NCI-H2029 (cell line): ENCODE results near the gene LMCD1.

ENCODE experiments used
- DNase-seq: peaks from one replicate; lab custom pipeline; 2025; lab: John Stamatoyannopoulos, UW

Gene LMCD1, protein sequence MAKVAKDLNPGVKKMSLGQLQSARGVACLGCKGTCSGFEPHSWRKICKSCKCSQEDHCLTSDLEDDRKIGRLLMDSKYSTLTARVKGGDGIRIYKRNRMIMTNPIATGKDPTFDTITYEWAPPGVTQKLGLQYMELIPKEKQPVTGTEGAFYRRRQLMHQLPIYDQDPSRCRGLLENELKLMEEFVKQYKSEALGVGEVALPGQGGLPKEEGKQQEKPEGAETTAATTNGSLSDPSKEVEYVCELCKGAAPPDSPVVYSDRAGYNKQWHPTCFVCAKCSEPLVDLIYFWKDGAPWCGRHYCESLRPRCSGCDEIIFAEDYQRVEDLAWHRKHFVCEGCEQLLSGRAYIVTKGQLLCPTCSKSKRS

DNA sequence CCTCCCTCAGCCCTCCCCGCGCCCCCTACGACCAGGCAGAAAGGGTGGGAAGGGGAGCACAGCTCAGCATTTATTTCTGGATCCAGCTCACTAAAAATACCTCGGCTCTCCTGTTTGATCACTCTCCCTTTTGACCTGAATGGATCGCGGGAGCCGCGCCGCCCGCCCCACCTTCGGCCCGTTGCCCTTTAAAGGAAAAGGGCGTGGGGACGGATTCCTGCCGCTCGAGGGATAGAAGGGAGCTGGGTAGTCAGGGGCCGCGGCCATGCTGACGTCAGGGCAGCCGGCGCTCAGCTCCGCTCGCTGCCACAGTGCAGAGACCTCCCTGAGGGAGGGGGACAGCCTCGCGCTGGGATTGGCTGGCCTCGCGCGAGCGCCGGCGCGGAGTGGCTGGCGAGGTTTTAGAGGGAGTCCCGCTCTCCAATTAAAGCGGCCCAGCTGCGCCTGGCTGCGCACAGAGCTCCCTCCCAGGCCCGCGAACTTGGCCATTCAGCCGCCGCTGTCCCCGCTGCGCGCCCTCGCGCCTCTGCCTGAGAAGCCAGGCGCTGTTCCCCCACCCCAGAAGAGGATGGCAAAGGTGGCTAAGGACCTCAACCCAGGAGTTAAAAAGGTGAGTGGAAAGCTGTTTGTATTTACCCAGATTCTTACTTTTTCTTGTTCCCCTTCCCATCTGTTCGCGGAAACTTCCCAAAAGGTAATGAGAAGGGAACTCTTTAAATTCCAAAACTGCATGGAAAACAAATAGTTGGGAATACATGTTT lies at the start of gene LMCD1:
TSS of gene LMCD1 (plus strand) at position 453 of the 761 bp plus-strand sequence. CDS start at position 569, 116 bp downstream.
- peak; percentile 97 for DNase-seq

DNA sequence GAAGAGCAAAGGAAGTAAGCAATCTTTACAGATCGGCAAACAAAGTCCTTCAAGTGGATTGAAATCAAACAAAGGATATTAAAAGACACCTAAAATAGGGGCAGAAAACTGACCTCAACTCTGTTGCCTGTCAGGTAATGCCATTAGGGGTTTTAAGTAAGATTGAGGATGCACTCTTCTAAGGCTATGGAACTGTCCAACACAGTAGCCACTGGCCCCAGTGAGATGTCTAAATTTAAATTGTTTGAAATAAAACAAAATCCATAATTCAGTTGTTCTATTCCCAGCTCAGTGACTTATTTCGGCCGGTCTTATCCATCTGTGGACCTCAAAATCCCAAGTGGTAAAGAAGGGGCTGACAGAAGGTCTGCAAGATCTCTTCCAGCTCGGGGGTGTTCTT lies 49.5 kb upstream of the LMCD1 start:
- DNase-seq: no peak

DNA sequence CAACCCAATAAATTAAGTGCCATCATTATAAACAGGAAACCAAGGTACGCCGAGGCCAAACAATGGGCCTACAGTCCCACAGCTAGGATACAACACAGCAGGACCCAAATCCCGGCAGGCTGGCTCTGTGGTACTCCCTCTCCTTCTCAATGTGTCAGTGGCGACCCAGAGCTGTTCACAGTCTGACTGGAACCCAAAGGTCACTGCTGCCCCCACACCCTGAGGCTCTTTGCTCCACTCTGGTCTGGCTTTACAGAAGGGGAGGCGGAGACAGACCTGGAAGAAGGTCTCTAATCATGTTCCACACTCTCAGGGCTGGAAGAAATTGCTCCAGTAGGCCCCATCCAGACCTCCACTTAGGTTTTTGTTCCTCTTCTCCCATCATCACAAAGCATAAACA lies 48.5 kb upstream of the LMCD1 start:
- DNase-seq: no peak

DNA sequence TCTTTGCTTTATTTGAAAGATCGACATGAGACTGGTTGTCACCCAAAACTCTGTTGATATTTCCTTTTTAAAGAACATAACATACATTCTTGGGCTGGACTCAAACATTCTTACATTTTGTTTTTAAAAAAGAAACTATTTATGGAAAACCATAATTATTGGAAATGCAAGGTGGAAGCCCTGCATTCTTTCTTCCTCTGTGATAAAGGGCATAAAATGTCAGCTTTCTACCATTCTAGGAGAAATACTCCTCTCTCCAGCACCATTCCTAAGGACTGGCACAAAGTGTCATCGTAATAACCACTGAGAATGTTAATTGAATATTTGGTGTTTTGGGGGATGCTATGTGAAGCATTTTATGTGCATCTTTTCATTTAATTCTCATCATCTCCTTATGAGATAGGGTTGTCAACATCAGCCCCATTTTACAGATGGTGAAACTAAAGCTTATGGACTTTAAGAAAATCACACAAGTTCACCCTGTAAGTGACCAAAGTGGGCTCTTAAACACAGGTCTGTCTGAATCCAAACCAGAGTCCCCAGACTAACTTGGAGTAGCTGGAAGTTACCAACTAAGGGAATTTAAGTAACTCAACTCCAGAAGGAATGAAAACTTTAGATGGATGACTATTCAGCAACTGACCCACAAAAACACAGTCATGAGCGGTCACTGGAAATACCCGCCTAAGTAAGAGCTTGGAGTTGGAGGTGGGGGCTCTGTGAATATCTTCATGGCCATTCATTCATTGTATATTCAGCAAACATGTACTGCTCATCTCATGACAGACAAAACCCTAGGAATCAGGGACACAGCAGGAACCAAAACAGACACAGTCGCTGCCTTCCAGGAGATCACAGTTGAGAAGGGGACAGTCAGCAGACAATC lies 45.9 kb upstream of the LMCD1 start:
- no peak for DNase-seq

DNA sequence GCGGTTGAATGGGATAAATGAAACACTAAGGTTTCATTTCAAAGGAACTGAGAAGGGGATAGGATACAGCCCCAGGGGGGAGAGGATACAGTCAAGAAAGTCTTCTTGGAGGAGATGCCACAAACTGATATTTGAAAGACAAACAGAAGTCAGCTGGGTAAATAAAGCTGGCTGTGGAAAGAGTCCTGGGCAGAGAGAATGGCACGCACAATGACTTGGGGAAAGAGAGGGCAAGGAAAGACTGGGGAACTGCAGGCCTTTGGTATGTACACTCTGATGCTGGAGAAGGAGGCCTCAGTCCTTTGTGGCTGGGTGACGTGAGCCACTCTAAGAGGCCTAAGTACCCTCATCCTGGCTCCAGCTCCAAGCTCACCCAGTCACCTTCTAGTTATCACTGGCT lies 45.2 kb upstream of the LMCD1 start:
- DNase-seq: peak; percentile 29

DNA sequence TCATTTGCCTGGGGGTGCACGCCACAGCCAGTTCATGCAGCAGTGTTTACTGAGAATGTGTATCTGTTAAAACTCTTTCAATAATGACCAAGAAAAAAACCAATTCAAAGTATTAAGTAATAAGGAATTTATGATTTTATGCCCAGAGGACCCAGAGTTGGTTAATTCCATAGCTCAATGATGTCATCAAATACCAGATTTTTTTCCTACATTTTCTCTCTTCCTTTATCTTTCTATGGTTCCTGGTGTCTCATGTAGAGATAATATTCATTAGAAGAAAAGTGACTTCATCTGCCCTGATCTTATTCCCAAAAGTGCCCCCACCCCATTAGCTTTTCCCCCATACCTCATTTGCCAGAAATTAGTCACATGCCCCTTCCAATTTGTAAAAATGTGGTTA lies 44.6 kb upstream of the LMCD1 start:
- no peak for DNase-seq

DNA sequence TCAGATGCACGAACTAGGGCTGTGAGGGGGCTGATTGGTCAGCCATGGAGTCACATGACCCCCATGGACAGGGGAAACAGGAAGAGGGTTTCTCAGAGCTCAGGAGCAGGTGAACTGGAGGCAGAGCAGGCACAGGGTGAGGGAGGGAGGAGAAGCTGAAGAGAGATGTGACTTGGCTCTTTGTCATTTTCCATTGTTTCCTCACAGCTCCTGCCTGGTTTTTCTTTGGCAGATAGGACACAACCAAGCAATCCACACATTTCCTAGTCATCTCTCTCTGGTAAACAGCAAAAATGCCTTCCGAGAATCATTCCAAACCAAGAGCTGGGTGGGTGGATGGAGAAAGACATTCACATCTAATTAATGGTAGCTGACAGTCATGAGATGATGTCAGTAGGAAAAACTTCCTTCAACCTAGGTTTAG lies 43.4 kb upstream of the LMCD1 start:
- no peak for DNase-seq

DNA sequence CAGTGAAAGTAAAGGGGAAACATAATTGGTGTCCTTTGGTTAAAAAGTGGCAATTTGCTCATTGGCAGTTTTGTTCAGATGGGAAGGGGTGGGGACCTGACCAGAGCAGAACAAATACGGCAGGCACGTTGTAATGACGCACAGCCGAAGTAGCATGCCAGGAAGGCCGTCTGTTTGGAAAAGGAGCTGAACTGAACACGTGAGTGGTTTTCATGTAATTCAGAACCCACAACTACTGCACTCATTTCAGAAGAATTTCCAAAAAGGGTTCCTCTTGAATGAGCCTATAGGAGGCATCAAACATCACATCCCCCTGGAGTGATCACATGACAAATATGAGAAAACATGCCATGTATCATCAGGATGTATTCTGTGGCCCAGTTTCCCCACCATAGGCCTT lies 42.9 kb upstream of the LMCD1 start:
- peak; percentile 16 for DNase-seq

DNA sequence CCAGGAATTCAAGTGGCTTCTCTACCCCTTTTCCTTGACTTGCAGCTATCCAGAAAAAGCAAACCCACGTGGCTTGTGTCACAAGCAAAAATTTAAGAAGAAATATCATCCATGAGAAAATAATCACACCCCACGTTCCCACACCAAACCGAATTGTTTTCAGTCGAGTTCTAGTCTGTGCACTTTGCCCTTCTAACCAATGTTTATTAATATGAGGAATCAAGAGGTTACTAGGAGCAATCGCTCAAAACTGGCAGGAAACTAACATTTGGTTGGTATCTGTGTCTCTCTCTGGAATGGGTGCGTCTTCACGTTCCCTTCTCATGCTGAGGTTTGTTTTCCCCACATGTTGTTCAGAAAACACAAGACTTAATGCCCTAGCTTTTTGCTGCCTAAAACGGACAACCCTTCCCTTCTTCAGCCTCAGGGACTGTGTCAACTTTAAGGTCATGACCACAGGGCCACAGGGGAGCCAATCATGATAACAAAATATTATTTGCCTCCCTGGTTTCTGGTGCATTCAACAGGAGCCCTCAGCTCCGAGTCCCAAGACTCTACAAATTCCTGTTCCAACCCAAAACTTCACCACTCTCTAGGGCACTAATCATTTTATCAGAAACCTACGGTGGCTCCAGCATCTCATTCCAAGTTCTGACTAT lies 41.4 kb upstream of the LMCD1 start:
- DNase-seq: no peak

DNA sequence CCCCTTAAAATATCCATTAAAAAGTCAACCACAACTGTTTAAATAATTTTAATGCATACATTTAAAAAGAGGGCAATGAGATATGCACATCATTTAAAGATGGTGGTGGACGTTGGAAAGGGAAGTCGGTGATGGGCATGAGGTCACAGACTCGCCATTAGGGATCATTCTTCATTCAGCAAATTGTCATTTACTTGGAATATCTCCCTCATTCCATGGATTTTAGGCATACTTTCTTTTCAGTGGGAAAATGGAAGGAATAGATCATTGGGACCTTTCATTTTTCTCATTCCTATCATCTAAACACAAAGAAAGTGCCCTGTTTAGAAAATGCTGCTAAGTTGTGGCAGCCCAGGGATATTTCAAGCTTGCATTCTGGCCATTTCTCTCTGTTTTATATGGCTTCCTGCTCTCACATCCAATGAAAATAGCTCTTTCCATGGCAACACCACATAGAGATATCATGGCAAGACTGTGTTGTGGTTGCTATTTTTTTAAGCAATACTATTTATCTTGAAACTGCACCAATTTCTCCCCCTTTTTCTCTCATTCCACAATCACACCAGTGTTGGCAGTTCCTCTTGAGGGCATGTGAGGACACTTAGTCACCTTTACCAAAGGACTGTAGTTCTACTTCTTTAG lies 40.7 kb upstream of the LMCD1 start:
- DNase-seq: no peak

DNA sequence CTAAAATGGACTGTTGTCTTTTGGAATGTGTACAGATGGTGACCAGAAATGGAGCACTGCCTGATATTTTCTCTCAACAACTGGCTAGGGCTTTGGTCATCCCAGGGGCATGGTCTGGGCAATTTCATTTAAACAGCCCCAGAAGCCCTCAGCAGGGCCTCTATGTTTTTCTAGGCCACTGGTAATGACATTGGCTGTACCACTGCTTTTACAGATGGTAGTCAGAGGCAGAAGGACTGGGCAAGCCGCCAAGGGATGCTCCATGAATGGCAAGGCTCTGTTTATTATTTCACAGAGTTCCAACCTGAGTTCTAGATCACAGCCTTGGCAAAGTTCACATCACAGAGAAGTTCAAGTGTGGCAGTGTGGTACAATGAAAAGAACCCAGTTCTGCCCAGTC lies 37.0 kb upstream of the LMCD1 start:
- peak; percentile 12 for DNase-seq

DNA sequence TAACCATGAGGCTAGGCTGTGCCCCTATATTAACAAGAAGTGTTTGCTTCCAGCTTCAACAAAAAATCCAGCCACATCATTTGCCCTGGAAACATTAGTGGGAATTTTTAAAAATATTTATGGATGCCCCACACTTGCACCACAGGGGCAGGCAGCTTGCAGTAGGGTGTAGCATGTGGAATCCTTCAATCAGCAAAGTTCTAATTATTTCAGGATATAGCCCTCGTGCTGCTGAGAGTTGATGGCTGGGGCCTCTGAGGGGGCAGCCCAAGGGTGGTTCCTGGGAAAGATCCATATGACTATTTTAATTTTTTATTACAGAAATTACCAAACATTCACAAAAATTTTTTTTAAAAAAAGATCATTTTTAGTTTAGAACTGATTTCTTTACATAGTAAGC lies 35.1 kb upstream of the LMCD1 start:
- no peak for DNase-seq

DNA sequence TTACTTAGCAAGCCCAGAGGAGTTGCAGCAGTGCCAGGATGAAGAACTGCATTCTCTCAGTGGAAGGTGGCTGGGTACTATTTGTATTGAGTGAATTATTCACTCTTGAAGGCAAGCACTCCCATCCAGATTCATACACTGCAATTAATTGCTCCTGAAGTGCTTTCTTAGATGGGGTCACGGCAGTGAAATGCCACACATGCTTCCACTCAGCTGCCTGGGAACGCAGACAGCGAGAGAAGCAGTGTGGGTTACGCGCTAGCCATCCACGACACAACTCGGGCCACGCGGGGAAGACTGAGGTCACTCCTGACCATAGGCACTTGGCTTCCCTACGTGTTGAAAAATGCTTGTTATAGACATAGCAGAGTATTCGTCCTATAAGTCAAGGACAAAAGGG lies 30.8 kb upstream of the LMCD1 start:
- DNase-seq: no peak

DNA sequence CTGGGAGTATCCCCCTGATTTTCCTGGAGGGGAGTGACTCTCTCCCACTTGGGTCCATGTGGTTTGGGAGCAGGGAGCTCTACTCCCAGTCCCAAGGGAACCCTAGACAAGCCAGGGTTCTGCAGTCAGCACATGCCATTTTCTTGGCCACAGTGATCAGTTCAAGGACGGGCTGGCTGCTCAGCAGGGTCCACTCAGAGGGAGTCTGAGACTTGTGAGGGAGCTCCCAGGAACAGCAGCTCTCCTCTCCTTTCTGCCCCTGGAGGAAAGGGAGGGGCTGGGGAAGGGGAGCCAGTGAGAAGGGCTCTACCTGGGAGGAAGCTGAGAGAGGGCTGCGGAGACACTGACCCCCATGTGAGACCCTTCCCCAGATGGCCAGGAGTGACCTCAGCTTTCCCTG lies 29.1 kb upstream of the LMCD1 start:
- no peak for DNase-seq

DNA sequence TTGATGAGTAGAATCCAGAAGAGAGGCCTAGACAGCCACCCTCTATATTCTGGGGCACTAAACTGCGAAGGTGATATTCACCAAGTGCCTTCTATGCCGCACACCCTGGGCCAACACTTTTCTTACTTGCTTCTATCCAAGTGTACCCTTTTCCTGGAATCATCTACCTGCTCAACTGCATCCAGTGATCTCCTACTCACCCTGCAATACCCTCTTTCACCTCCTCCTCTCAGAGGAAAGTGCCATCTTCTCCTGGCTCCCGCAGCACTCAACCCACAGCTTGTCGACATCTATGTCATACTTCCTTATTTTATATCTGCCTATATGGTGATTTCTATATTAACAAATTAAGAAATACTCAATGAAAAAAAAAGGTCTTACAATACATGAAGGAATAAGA lies 28.6 kb upstream of the LMCD1 start:
- no peak for DNase-seq

DNA sequence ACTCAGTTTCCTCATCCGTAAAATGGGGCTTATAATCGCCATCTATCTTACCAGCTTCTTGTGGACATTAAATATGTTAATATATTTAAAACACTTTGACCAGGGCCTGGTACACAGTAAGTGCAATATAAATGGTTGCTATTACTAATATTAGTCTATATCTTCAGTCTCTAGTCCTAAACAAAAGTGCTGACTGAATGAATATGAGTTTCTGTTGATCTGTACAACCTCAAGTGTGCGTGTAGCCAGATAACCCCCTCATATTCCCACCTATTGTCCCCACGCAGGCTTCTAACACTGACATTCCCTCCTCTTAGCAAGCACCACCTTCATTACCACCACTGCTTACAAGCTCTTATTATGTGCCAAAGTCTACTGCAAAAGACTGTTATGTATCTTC lies 27.6 kb upstream of the LMCD1 start:
- no peak for DNase-seq

DNA sequence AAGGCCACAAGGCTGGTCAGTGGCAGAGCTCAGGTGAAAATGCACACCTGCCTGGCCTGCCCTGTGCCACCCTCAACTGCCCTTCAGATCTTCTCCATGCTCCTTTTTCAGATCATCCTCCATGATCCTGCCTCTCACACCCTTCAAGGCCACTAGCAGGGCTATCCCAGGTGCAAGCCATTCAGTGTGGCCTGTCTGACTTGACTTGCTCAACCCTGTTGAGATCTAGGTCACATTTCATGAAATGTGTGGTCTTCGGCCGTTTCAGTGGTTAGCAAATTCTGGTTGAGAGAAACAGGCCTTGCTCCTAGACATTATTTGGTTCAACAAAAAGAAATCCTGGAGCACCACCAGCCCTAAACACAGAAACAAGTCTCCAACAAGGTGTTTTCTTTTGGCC lies 26.6 kb upstream of the LMCD1 start:
- no peak for DNase-seq

DNA sequence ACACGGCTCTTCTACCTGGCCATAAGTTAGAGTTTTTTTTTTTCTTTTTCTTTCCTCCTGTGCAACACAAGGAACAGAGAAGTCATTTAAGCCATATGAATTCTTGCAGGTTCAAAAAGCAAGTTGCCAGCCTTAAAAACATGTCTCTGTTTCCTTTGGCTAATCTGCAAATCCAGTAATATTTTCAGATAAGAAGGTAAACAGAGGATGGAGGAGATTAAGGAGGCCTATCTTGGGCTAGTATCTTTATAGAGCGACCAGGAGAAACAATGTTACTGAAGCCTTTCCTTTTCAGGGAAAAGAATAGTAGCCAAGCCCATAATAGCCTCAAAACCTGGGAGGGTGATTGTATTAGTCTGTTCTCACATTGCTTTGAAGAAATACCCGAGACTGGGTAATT lies 20.9 kb upstream of the LMCD1 start:
- no peak for DNase-seq

DNA sequence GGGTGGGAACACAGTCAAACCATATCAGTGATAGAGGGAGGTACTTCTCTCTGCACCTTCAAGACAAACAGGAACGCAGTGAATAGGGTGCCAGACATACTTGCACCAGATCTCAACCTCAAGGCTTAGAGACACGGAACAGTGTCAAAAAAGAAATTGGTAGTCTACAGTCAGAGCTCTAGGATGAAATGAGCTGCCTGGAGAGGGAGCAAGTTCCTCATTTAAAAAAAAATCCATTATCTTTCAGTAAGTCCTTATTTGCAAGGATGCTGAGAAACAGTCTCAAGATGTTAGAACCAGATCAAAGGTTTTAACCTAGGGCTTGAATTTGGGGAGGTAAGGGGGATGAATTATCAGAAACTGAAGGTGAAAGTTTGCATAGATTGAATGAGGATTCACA lies 20.2 kb upstream of the LMCD1 start:
- no peak for DNase-seq

DNA sequence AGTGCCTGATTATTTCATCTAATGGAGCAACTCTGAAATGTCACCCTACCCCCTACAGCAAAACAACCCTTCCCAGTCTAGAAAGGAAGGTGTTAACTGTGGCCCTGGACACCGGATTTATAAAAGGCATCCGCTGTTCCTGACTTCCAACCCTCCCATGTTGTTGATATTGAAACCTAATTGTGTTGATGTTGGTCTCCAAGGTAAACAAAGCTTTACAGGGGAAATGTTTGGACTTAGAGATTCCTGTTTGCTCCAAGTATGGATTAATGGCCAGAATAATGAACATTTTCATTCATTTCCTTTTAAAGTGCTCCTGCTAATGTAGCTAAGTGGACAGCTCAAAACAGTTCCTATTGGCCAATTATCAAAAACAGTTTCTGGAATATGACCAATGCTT lies 19.4 kb upstream of the LMCD1 start:
- DNase-seq: peak; percentile 23

DNA sequence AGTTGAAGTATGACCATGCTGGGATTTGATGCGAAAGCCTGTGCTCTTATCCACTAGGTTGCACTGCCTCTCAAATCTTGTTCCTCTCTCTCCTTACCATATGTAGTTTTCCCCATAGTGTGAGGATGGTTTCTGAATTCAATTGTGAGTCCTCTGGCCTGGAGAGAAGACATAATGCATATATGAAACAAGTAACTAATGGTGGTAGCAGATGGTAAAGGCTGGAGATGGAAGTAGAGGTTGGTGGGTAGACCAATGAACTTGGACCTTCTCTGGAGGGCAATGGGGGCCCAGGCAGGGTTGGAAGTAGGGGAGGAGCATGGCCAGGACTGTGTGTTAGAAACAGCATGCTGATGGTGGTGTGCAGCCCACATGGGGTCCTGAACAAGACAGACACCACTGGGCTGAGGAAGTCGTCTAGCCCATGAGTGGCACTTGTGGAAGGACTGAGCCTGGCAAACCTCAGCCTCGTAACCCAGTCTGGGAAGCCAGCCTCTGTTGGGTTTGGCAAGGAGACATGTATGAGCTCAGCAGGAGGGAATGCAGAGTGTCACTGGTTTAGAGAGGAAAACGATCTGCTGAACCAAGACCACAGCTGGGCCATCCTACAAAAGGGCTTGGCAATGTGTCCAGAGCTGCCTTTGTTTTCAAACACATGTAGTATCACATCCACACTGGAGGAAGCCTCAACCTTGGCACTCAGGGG lies 18.5 kb upstream of the LMCD1 start:
- DNase-seq: peak; percentile 99
